K562 (cell line): ENCODE results near the gene ERN1. TPM values are rescaled to one million over a fixed set of nuclear protein-coding genes. Genes with fewer than 3 reads are reported as not detected.
A peak's percentile ranks its signal among the peaks of the same experiment; 100 is the strongest.

ENCODE experiments used
- ATF3 ChIP-seq, 2 experiments: fragments of 450-650 bp in 1 of 2; sonication (generic) in 1 of 2; formaldehyde crosslinking in 1 of 2; IDR thresholded peaks in 1 of 2; conservative IDR thresholded peaks in 1 of 2; 2 replicates each; pipeline versions ENCODE4 v1.6.1 to v1.8.1; 2016 to 2023; ENCODE audit warnings: mild to moderate bottlenecking in 2 of 2, moderate library complexity in 2 of 2, inconsistent platforms in 1 of 2, missing genetic modification reagents in 1 of 2
- BCOR ChIP-seq: fragments of 450-650 bp; IDR thresholded peaks from 2 replicates; pipeline ENCODE4 v1.6.1; 2016
- CREBBP ChIP-seq: IDR thresholded peaks from one replicate; pipeline ENCODE4 v1.6.1; 2012; ENCODE audit warnings: low read depth, mild to moderate bottlenecking, control low read depth, inconsistent platforms, low read length
- ELF1 ChIP-seq: fragments of 200-800 bp; sonication (Bioruptor generic); IDR thresholded peaks from 2 replicates; pipeline ENCODE4 v1.6.1; 2016; ENCODE audit warnings: missing genetic modification characterization, missing compliant biosample characterization
- EP400 ChIP-seq: fragments of 450-650 bp; IDR thresholded peaks from 2 replicates; pipeline ENCODE4 v1.6.1; 2017; ENCODE audit warnings: antibody characterized with exemption, mild to moderate bottlenecking, moderate library complexity
- ETV1 ChIP-seq: fragments of 450-650 bp; conservative IDR thresholded peaks from 2 replicates; pipeline ENCODE4 v1.6.1; 2016; ENCODE audit warnings: missing genetic modification characterization, control low read depth, low read depth, missing compliant biosample characterization
- GABPB1 ChIP-seq: sonication (generic); formaldehyde crosslinking; IDR thresholded peaks from 2 replicates; pipeline ENCODE4 v1.8.0; 2022; ENCODE audit warnings: mild to moderate bottlenecking, missing genetic modification reagents
- HOXB6 ChIP-seq: fragments of 250-450 bp; sonication (Bioruptor Pico); IDR thresholded peaks from 2 replicates; pipeline ENCODE4 v1.5.1; 2022; ENCODE audit warnings: mild to moderate bottlenecking, borderline replicate concordance
- KDM1A ChIP-seq, 2 experiments: fragments of 450-650 bp; IDR thresholded peaks; 2 replicates each; pipeline ENCODE4 v1.6.1; 2016; ENCODE audit warnings: mild to moderate bottlenecking in 2 of 2
- RB1 ChIP-seq: fragments of 450-650 bp; IDR thresholded peaks from 2 replicates; pipeline ENCODE4 v1.6.1; 2017; ENCODE audit warnings: low read depth, mild to moderate bottlenecking
- SMC3 ChIP-seq: conservative IDR thresholded peaks from 2 replicates; pipeline ENCODE4 v1.6.1; 2011; ENCODE audit warnings: low read depth, low read length, improper control_type of control experiment; ENCODE audit not compliant: insufficient read depth
- SOX6 ChIP-seq: fragments of 450-650 bp; IDR thresholded peaks from 2 replicates; pipeline ENCODE4 v1.6.1; 2014; ENCODE audit warnings: mild to moderate bottlenecking
- TCF15 ChIP-seq: fragments of 250-450 bp; sonication (Bioruptor Pico); IDR thresholded peaks from 2 replicates; pipeline ENCODE4 v1.8.0; 2022; ENCODE audit warnings: moderate library complexity, mild to moderate bottlenecking, inconsistent platforms
- TFAP4 ChIP-seq: sonication (generic); formaldehyde crosslinking; IDR thresholded peaks from 2 replicates; pipeline ENCODE4 v1.8.0; 2022; ENCODE audit warnings: missing genetic modification reagents, mild to moderate bottlenecking, moderate library complexity, borderline replicate concordance
- THAP12 ChIP-seq: fragments of 250-450 bp; sonication (Bioruptor Pico); IDR thresholded peaks from 2 replicates; pipeline ENCODE4 v1.9.0; 2021; ENCODE audit warnings: mild to moderate bottlenecking, inconsistent platforms
- THRB ChIP-seq: fragments of 450-650 bp; formaldehyde crosslinking; conservative IDR thresholded peaks from 2 replicates; pipeline ENCODE4 v1.4.0; 2022; ENCODE audit warnings: mild to moderate bottlenecking, missing genetic modification characterization
- ZBTB7A ChIP-seq: IDR thresholded peaks from 2 replicates; pipeline ENCODE4 v1.6.1; 2011; ENCODE audit warnings: low read depth, mild to moderate bottlenecking, low read length, moderate library complexity, borderline replicate concordance; ENCODE audit not compliant: control insufficient read depth
- ZNF174 ChIP-seq: fragments of 250-450 bp; sonication (Bioruptor Pico); IDR thresholded peaks from 2 replicates; pipeline ENCODE4 v1.4.0; 2020; ENCODE audit warnings: mild to moderate bottlenecking
- ZNF24 ChIP-seq: fragments of 450-650 bp; IDR thresholded peaks from 2 replicates; pipeline ENCODE4 v1.6.1; 2016
- ZNF263 ChIP-seq: sonication (generic); formaldehyde crosslinking; IDR thresholded peaks from 2 replicates; pipeline ENCODE4 v1.8.0; 2022; ENCODE audit warnings: mild to moderate bottlenecking, missing genetic modification reagents, borderline replicate concordance
- ZNF3 ChIP-seq: fragments of 250-450 bp; sonication (Bioruptor Pico); IDR thresholded peaks from 2 replicates; pipeline ENCODE4 v1.5.0; 2021; ENCODE audit warnings: mild to moderate bottlenecking, moderate library complexity
- ZNF57 ChIP-seq: fragments of 450-650 bp; formaldehyde crosslinking; IDR thresholded peaks from 2 replicates; pipeline ENCODE4 v1.4.0; 2020; ENCODE audit warnings: mild to moderate bottlenecking, moderate library complexity
- ZNF644 ChIP-seq: fragments of 200-800 bp; sonication (Bioruptor generic); IDR thresholded peaks from 2 replicates; pipeline ENCODE4 v1.6.1; 2016; ENCODE audit warnings: low read depth, missing genetic modification characterization, missing compliant biosample characterization
- ZNF696 ChIP-seq: fragments of 250-450 bp; sonication (Bioruptor Pico); conservative IDR thresholded peaks from 2 replicates; pipeline ENCODE4 v1.4.0; 2020; ENCODE audit warnings: mild to moderate bottlenecking, moderate library complexity
- polyA plus RNA-seq, 8 experiments: library from polyadenylated mRNA; depleted of rRNA in 4 of 8; stranded (reverse) in 5 of 8; unstranded in 3 of 8; fragments of >200 nt; fragmentation: Nextera tagmentation in 2 of 8; fragmentation: Illumina TruSeq in 1 of 8; extraction: Ambion mirVana in 2 of 8; extraction: Trizol in 1 of 8; gene quantifications; 2 replicates each; pipeline versions ENCODE4 v1.2.1 to v1.2.3, GENCODE V29; 2011 to 2014; ENCODE audit warnings: inconsistent platforms in 1 of 8, missing spikeins in 1 of 8
- total RNA-seq, 7 experiments: library from RNA; depleted of rRNA in 6 of 7; stranded (reverse); fragments of >200 nt in 6 of 7; fragmentation: Illumina TruSeq in 2 of 7; extraction: Trizol in 2 of 7; gene quantifications; 2 replicates each; pipeline versions ENCODE4 v1.2.1 to v1.2.3, GENCODE V29; 2011 to 2021; ENCODE audit warnings: low replicate concordance in 1 of 7

The ERN1 gene
- total and polyA plus RNA-seq, 9 of the 15 experiments (the other 6 are each of a cell fraction or from before 2014, with no cell fraction given), result 2.1 to 22.5 (median 7.3) TPM

GRCh38 chr17:64025732-64026294, 104.1 kb downstream of the ERN1 start (continued):
- TF ChIP-seq THAP12 (CRISPR knock-in tag) (no peak), RB1 (peak; percentile 88), ELF1 (peak; percentile 69), KDM1A (IDR thresholded peaks at IDR 0.05) (peak; percentile 66 to 69), GABPB1 (peak; percentile 70), THRB (CRISPR knock-in tag) (no peak), EP400 (0 out of 2 replicates have a peak, but pooled peaks have one; percentile 35), ETV1 (tag) (peak; percentile 83), ZNF57 (CRISPR knock-in tag) (no peak), ZNF174 (CRISPR knock-in tag) (no peak), TFAP4 (CRISPR knock-in tag) (peak; percentile 81; the same call in 1 of the 2 replicates), CREBBP (no peak), ZBTB7A (peak; percentile 94), SOX6 (peak; percentile 75), ZNF263 (CRISPR knock-in tag) (peak; percentile 51; the same call in 1 of the 2 replicates), ZNF24 (0 out of 2 replicates have a peak, but pooled peaks have one; percentile 35), SMC3 (peak; percentile 76), HOXB6 (CRISPR knock-in tag) (no peak), ZNF696 (CRISPR knock-in tag) (no peak), ZNF644 (tag) (0 out of 2 replicates have a peak, but pooled peaks have one; percentile 58), ATF3 (IDR thresholded peaks at IDR 0.05) (peak; percentile 11; the same call in 1 of the 2 replicates), ATF3 (CRISPR knock-in tag; conservative IDR thresholded peaks at IDR 0.05) (no peak), TCF15 (CRISPR knock-in tag) (no peak), BCOR (peak; percentile 53; the same call in 1 of the 2 replicates), ZNF3 (CRISPR knock-in tag) (no peak)
